Activated CD4-positive, alpha-beta T cell treated with anti-CD3 and anti-CD28 coated beads, Interleukin-2, amount 10 ng/mL, durations not matched to agents 24 days and 14 days (primary cell): ENCODE data around the gene GOLGA8B. TPM values are rescaled to one million over a fixed set of nuclear protein-coding genes. Genes with fewer than 3 reads are reported as not detected.
"Not testable (repeated sequence)": the region's sequence is repeated elsewhere in the genome, so short reads cannot be mapped to it uniquely, and the experiment has no call there.

ENCODE experiments used
- DNase-seq: peaks from one replicate; pipeline ENCODE4 v3.0.0; 2022
- H3K27ac Mint-ChIP-seq: one replicate; pipeline ENCODE4 v1.8.0; 2022; ENCODE audit warnings: mild to moderate bottlenecking, mixed read lengths
- H3K27me3 Mint-ChIP-seq: one replicate; pipeline ENCODE4 v1.8.0; 2022; ENCODE audit warnings: mixed read lengths
- H3K36me3 Mint-ChIP-seq: one replicate; pipeline ENCODE4 v1.8.0; 2022; ENCODE audit warnings: low read depth, mild to moderate bottlenecking, mixed read lengths
- H3K4me1 Mint-ChIP-seq: one replicate; pipeline ENCODE4 v1.8.0; 2021; ENCODE audit warnings: mixed read lengths
- H3K4me3 Mint-ChIP-seq: one replicate; pipeline ENCODE4 v1.8.0; 2022; ENCODE audit warnings: mild to moderate bottlenecking, moderate library complexity, mixed read lengths
- H3K9me3 Mint-ChIP-seq: one replicate; pipeline ENCODE4 v1.8.0; 2021; ENCODE audit warnings: mixed read lengths
- intact Hi-C: fragments of 100-400 bp; cut with micrococcal nuclease; formaldehyde crosslinking; loops from one replicate; pipeline ENCODE4 v1.15.1; 2023
- total RNA-seq: library from RNA; stranded (reverse); gene quantifications from 2 replicates; pipeline ENCODE4 v1.2.3, GENCODE V29; 2022

The GOLGA8B gene
- total RNA-seq, 1 donor from 2014 or later, result 234 TPM

DNA sequence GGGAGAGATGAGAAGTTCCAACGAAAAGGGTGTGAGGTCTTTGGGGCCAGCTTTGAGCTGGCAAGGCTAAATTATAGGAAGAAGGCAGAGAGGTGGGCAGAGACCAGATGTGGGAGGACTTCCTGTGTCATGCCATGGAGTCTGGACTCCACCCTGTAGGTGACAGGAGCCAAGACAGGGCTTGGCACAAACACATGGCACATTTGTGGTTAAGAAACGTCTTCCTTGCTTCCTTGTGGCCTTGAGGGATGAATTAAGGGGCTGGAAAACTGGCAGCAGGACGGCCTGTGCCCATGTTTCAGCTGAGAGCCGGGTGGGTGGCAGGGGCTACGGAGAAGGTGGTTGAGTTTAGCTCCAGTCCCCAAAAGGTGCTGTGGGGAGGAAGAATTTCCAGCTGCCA lies 18.7 kb downstream of the GOLGA8B start:
- H3K4me3 Mint-ChIP-seq, H3K27me3 Mint-ChIP-seq, H3K36me3 Mint-ChIP-seq, H3K4me1 Mint-ChIP-seq, intact Hi-C loops, H3K9me3 Mint-ChIP-seq: not testable (repeated sequence)
- DNase-seq, result peak; percentile 42
- H3K27ac Mint-ChIP-seq, result peak overlapping the region; percentile 71

DNA sequence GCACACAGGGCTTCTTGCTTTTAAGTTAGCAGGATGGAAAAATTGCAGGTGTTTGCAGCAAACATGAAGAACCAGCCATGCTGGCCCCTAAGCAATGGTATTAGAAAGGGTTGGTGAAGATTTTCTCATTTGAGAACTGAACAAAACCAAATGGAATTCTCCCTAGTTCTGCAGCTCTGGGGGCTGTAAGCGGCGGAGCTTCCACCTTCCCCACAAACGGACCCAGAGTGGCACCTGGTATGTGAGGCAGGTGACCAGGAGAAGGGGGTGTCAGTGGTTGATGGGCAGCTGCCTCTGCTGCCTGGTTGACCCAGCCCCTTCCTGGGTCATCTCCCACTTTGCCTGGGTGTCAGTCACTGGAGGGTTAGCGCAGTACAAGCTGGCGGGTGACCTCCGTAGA lies 22.6 kb downstream of the GOLGA8B start:
- not testable (repeated sequence) for H3K36me3 Mint-ChIP-seq, H3K4me1 Mint-ChIP-seq

DNA sequence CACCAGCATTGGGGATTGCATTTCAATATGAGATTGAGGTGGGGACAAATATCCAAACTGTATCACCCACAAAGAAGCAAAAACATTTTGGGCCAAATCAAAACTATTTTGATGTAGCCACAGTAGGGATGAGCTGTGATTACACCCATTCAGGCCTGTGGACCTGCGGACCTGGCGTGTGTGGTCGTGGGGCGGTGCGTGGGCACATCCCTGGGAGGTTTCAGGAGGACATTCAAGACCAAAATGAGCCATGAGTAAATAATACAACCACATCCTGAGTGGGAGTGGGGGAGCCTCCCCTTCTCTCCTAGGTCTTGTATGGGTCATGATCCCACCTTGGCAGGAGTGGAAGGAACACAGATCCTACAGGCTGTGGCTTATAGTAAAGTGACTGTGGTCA lies 23.7 kb downstream of the GOLGA8B start:
- H3K4me3 Mint-ChIP-seq, intact Hi-C loops: not testable (repeated sequence)
- peak; percentile 34 for DNase-seq

More for the DNA sequence above, 22.6 kb downstream of the GOLGA8B start:
- H3K27ac Mint-ChIP-seq, H3K4me3 Mint-ChIP-seq, H3K27me3 Mint-ChIP-seq, intact Hi-C loops, H3K9me3 Mint-ChIP-seq: not testable (repeated sequence)
- DNase-seq, result peak; percentile 37

DNA sequence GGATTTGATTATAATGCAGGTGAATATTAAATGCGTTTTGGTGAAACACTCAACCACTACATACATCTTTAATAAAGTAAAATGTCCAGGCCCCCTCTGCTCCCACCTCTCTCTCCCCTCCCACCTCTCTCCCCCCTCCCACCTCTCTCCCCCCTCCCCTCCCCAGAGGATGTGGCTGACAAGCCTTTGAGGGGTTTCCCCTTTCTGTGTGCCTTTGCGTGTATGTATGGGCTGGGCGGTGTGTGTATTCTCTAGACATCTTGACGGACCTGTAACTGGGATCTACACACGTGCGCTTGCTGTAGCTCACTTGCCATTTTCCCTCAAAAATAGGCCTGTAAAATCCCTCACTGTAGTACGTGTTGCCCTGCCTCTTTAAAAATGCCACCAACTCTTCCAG lies 28.3 kb downstream of the GOLGA8B start:
- H3K27ac Mint-ChIP-seq, H3K4me3 Mint-ChIP-seq, intact Hi-C loops, H3K36me3 Mint-ChIP-seq, H3K27me3 Mint-ChIP-seq, H3K9me3 Mint-ChIP-seq, H3K4me1 Mint-ChIP-seq: not testable (repeated sequence)
- DNase-seq, result peak; percentile 53

More for the DNA sequence above, 23.7 kb downstream of the GOLGA8B start:
- not testable (repeated sequence) for H3K27me3 Mint-ChIP-seq, H3K4me1 Mint-ChIP-seq, H3K27ac Mint-ChIP-seq, H3K9me3 Mint-ChIP-seq, H3K36me3 Mint-ChIP-seq

DNA sequence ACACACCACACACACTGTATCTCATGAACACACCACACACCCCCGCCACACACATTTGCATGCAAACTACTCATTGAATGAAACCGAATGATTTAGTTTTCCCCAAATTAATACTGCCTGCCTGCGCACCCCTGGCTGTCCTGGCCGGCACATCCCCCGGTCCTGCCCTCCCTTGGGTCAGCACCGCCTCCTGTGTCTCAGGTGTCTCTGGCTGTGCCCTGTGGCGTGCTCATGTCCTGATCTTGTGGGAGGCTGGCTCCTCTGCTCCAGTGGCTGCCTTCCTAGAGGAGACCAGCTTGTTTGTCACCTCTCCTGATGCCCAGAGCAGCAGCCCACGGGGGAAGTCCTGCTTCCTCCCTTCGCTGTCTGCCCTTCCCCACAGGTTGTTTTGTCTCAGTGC lies 28.7 kb downstream of the GOLGA8B start:
- H3K4me1 Mint-ChIP-seq, intact Hi-C loops, H3K36me3 Mint-ChIP-seq, H3K9me3 Mint-ChIP-seq, H3K27ac Mint-ChIP-seq, H3K4me3 Mint-ChIP-seq, H3K27me3 Mint-ChIP-seq: not testable (repeated sequence)
- DNase-seq, result peak; percentile 15

DNA sequence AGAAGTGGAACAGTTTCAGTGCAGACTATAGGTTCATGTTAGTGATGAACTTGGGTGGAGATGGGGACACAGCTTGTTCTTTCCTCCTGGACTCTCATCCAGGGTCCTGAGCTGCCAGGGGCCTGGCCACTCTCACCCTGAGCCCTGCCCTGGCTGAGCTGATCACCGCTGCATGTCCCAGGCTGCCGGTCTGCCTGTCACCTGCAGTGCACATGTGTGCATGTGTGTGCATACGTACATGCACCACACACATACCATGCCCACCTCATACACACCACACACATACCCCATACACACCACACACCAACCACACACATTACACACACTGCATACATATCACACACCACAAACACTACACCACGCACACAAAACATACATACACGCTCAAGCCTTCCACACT lies 29.3 kb downstream of the GOLGA8B start:
- intact Hi-C loops, H3K9me3 Mint-ChIP-seq: not testable (repeated sequence)
- peak overlapping the region; percentile 37 for H3K27ac Mint-ChIP-seq

DNA sequence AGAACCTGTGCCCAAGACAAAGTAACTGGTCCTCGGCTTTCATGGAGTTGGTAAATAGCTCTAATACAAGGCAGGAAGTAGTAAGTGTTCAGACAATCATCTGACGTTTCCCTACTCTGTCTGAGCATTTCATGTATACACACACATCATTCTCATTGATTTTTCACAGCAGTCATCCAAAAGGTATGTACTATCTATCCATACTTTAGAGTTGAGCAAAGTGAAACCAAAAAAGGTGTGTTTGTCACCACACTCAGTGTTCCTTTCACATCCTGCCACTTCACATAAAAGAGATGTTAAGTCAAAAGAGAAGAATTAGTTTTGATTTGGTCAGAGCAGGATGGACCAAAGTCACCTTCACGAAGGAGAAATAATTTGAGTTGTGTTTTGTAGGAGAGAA lies 33.3 kb downstream of the GOLGA8B start:
- H3K36me3 Mint-ChIP-seq, DNase-seq, intact Hi-C loops, H3K27me3 Mint-ChIP-seq, H3K9me3 Mint-ChIP-seq, H3K4me3 Mint-ChIP-seq, H3K27ac Mint-ChIP-seq, H3K4me1 Mint-ChIP-seq: not testable (repeated sequence)

More for the DNA sequence above, 29.3 kb downstream of the GOLGA8B start:
- not testable (repeated sequence) for H3K4me1 Mint-ChIP-seq, H3K36me3 Mint-ChIP-seq, H3K27me3 Mint-ChIP-seq, H3K4me3 Mint-ChIP-seq
- peak; percentile 50 for DNase-seq

DNA sequence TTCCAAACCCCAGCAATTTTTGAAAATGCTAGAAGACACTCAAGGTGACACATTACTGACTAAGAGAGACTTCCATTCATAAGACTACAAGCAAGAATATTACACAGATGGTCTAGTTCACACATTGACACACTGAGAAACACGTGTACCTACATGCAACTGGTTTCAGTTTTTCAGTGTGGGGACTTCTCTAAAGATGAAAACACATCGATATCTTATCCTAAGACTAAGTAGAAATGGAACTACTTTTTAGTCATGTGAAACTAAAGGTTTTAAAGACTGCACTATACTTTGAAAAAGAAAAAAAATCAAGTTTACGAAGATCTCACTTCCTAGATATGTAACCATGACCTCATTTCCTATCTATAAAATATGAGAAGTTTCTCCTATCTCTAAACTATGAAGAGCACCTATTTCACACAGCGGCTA lies 34.1 kb downstream of the GOLGA8B start:
- H3K27me3 Mint-ChIP-seq, H3K9me3 Mint-ChIP-seq, DNase-seq, H3K4me1 Mint-ChIP-seq, H3K36me3 Mint-ChIP-seq, H3K4me3 Mint-ChIP-seq, intact Hi-C loops, H3K27ac Mint-ChIP-seq: not testable (repeated sequence)

DNA sequence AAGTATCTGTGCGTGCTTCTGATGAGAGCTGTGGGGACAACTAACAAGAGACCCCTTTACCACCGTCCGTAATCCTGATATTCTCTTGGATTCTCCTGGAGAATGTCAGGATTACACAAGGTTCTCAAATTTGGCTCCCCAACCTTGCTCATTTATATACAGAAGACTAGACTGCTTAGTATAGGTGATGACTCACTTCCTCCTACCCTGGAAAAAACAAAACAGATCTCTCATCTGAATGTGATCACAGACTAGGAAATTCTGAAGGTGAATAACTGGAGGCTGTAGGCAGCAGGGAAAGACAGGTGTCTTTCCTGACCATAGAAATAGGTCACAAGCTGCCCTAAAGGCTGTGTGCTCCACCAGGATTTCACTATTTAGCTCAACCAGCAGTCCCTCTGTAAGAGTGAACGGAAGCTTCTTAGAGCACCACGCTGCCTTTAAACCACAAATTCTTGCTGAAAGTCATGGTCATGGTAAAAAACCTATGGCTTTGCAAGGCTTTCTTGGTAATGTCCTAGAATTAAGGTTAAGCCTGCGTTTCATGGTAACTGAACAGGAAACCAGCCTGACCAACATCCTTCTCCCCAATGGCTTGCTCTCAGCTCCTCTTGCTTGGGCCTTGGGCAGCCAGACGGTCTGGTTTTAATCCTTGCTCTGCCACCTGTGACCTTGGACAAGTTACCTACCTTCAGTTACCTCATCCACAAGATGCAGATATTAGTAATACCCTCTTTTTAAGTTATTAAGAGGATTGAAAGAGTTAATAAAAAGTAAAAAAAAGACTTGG lies 39.4 kb downstream of the GOLGA8B start:
- H3K4me3 Mint-ChIP-seq, H3K27ac Mint-ChIP-seq, H3K36me3 Mint-ChIP-seq, intact Hi-C loops, H3K9me3 Mint-ChIP-seq, H3K27me3 Mint-ChIP-seq, H3K4me1 Mint-ChIP-seq: not testable (repeated sequence)
- peak; percentile 71 for DNase-seq

DNA sequence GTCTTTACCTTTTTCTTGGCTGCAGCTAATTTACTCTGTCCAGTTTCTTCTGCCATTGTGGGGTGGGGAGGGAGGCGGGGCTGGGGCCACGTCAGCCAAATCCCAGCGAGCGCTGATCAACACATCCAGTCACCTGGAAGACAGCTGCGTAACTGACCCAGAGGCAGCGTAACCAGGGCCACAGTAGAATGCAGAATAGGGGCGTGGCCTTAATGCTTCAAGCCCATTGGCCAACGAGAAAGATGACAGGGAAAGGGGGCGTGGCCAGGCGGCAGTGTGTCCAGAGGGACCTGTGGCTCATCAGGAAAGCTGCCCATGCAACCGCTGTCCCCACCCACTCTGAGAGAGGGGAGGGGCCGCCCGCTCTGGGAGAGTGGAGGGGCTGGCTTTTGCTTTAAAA lies 47.6 kb downstream of the GOLGA8B start:
- H3K36me3 Mint-ChIP-seq, H3K4me1 Mint-ChIP-seq, intact Hi-C loops, H3K27me3 Mint-ChIP-seq, H3K4me3 Mint-ChIP-seq, DNase-seq, H3K9me3 Mint-ChIP-seq, H3K27ac Mint-ChIP-seq: not testable (repeated sequence)

Other genes with a start within 250 kb of the GOLGA8B start
- 18.4 and 19.4 TPM in 2 replicates for gene SLC12A6, start 245.9 kb downstream of the GOLGA8B start, total RNA-seq
- 238 and 250 TPM in 2 replicates for gene NOP10, start 240.5 kb downstream of the GOLGA8B start, total RNA-seq
- not detected in 2 replicates for gene NUTM1, start 240.3 kb downstream of the GOLGA8B start, total RNA-seq
- gene LPCAT4, start 216.5 kb downstream of the GOLGA8B start, total RNA-seq, result 63.9 and 67.3 TPM in 2 replicates
- gene GOLGA8A, start 145.8 kb downstream of the GOLGA8B start, total RNA-seq, result 244 and 246 TPM in 2 replicates
- not detected in 2 replicates for gene GJD2, start 171.3 kb upstream of the GOLGA8B start, total RNA-seq
- not detected in 2 replicates for gene ACTC1, start 211.9 kb upstream of the GOLGA8B start, total RNA-seq